CD1c-positive myeloid dendritic cell (primary cell): ENCODE data around the gene MUC20.
"Not testable (repeated sequence)": the region's sequence is repeated elsewhere in the genome, so short reads cannot be mapped to it uniquely, and the experiment has no call there.

Experiments
- DNase-seq: peaks from one replicate; pipeline ENCODE4 v3.0.0-alpha.2; 2016; ENCODE audit errors: extremely low spot score

The MUC20 gene

GRCh38 chr3:195720831-195721506 is at the start of gene MUC20:
MUC20 (plus strand) TSS chr3:195720978; CDS start chr3:195721008, 30 bp downstream.
- DNase-seq = not testable (repeated sequence)

GRCh38 chr3:195671283-195671682 is 49.5 kb upstream of the MUC20 start:
- not testable (repeated sequence) for DNase-seq

- not testable (repeated sequence) for DNase-seq
Observed at GRCh38 chr3:195673711-195674110, 47.1 kb upstream of the MUC20 start.

GRCh38 chr3:195678391-195679015 is 42.3 kb upstream of the MUC20 start:
- DNase-seq = not testable (repeated sequence)

- DNase-seq = not testable (repeated sequence)
Observed at GRCh38 chr3:195680690-195681089, 40.1 kb upstream of the MUC20 start.

- not testable (repeated sequence) for DNase-seq
Observed at GRCh38 chr3:195681458-195682103, 39.2 kb upstream of the MUC20 start.

GRCh38 chr3:195682104-195682742 is 38.6 kb upstream of the MUC20 start:
- DNase-seq = not testable (repeated sequence)

- not testable (repeated sequence) for DNase-seq
Observed at GRCh38 chr3:195683722-195684526, 36.9 kb upstream of the MUC20 start.

- DNase-seq = not testable (repeated sequence)
Observed at GRCh38 chr3:195684527-195685257, 36.1 kb upstream of the MUC20 start.

- not testable (repeated sequence) for DNase-seq
Observed at GRCh38 chr3:195686537-195687208, 34.1 kb upstream of the MUC20 start.

- DNase-seq = peak; percentile 50
Observed at GRCh38 chr3:195687209-195687760, 33.5 kb upstream of the MUC20 start.

GRCh38 chr3:195688471-195689183 is 32.2 kb upstream of the MUC20 start:
- not testable (repeated sequence) for DNase-seq

GRCh38 chr3:195689184-195690070 is 31.4 kb upstream of the MUC20 start:
- DNase-seq = not testable (repeated sequence)

- no peak for DNase-seq
Observed at GRCh38 chr3:195690951-195691350, 29.8 kb upstream of the MUC20 start.

GRCh38 chr3:195691596-195692353 is 29.0 kb upstream of the MUC20 start:
- not testable (repeated sequence) for DNase-seq

- no peak for DNase-seq
Observed at GRCh38 chr3:195692354-195692685, 28.5 kb upstream of the MUC20 start.

GRCh38 chr3:195692781-195693427 is 27.9 kb upstream of the MUC20 start:
- DNase-seq = no peak
